Peyer's patch (tissue), 4 donors: ENCODE results near the gene BRAT1.
"Not testable (repeated sequence)": the region's sequence is repeated elsewhere in the genome, so short reads cannot be mapped to it uniquely, and the experiment has no call there.

ENCODE experiments used
- POLR2A ChIP-seq, 2 donors: fragments of 450-650 bp; IDR thresholded peaks; one replicate each; pipeline ENCODE4 v1.5.1; 2017; ENCODE audit warnings: antibody characterized with exemption in 2 of 2, mild to moderate bottlenecking in 2 of 2, moderate library complexity in 2 of 2
- TF ChIP-seq, protein P1 (sequence below), 6 experiments: fragments of 450-650 bp in 4 of 6; fragments of 200-600 bp in 2 of 6; sonication (generic) in 1 of 6; IDR thresholded peaks; one replicate each; pipeline ENCODE4 v1.5.1; 2017 to 2019; ENCODE audit warnings: antibody characterized with exemption in 6 of 6, mild to moderate bottlenecking in 3 of 6, moderate library complexity in 1 of 6

GRCh38 chr7:2535872-2536627, 19.3 kb downstream of the BRAT1 start:
- TF ChIP-seq, protein P1, sequence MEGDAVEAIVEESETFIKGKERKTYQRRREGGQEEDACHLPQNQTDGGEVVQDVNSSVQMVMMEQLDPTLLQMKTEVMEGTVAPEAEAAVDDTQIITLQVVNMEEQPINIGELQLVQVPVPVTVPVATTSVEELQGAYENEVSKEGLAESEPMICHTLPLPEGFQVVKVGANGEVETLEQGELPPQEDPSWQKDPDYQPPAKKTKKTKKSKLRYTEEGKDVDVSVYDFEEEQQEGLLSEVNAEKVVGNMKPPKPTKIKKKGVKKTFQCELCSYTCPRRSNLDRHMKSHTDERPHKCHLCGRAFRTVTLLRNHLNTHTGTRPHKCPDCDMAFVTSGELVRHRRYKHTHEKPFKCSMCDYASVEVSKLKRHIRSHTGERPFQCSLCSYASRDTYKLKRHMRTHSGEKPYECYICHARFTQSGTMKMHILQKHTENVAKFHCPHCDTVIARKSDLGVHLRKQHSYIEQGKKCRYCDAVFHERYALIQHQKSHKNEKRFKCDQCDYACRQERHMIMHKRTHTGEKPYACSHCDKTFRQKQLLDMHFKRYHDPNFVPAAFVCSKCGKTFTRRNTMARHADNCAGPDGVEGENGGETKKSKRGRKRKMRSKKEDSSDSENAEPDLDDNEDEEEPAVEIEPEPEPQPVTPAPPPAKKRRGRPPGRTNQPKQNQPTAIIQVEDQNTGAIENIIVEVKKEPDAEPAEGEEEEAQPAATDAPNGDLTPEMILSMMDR (IDR thresholded peaks at IDR 0.05), result not testable (repeated sequence)
- not testable (repeated sequence) for TF ChIP-seq POLR2A (IDR thresholded peaks at IDR 0.05)
